ENCODE measurements around the gene GPX7. TPM values are rescaled to one million over a fixed set of nuclear protein-coding genes. Genes with fewer than 3 reads are reported as not detected.

The GPX7 gene
- total RNA-seq, 2 experiments from 2014 or later: 26.6 to 27.8 TPM

DNA sequence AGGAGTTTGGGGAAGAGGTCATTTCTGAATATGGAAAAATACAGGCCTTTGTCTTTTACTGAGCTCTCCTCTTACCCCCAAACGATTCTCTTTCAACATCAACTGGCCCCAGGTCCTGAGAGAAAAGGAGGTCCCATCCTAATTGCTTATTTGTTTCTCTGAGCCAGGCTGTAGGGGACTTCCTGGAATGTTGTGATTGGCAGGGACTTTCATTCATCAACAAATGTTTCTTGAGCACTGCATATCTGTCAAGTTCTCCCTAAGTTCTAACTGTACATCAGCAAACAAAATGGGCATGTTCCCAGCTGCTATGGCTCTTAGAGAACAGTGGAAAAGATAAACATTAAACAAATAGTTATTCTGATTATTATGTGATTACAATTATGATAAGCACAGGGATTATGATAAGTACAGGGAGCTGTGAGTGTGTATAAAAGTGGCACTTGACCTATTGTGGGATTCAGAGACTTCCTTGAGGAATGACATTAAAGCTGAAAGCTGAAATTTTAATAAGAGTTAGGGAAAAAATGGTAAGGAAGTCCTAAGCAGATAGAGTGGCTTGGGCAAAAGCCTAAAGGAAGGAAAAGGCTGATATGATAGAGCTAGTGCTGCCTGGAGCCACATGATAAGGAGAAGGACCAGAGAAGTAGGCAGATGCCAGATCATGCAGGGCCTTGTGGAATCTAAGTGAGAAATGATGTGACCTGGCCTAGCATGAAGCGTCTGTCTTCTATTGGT lies 11.6 kb downstream of the GPX7 start:
- ChIA-PET CTCF (interaction anchor here (1.1 kb wide), 1 partner anchor 72 kb away, joined by 3 read pairs; no protein-coding TSS in a partner anchor), POLR2A (interaction anchor here (0.9 to 1.3 kb wide), 2 partner anchors 10 to 18 kb away, joined by 3 read pairs; no protein-coding TSS in a partner anchor)

DNA sequence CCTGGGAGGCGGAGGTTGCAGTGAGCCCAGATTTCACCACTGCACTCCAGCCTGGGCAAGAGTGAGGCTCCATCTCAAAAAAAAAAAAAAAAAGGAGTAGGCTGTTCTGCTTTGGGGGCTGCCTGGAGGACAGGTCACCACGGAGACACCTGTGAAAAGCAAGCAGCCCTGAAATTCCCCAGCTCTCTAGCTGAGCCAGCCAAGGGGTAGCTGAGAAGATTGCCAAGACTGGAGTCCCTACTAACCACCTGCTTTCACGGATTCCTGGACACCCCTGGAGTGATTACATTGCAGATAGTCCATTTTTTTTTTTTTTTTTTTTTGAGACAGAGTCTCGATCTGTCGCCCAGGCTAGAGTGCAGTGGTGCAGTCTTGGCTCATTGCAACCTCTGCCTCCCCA lies 12.5 kb downstream of the GPX7 start:
- ChIA-PET CTCF (interaction anchor here (0.6 to 1.1 kb wide), 2 partner anchors 11 to 72 kb away, joined by 3 to 4 read pairs; no protein-coding TSS in a partner anchor), POLR2A (interaction anchor here (1.3 kb wide), 1 partner anchor 17 kb away, joined by 3 read pairs; no protein-coding TSS in a partner anchor)

DNA sequence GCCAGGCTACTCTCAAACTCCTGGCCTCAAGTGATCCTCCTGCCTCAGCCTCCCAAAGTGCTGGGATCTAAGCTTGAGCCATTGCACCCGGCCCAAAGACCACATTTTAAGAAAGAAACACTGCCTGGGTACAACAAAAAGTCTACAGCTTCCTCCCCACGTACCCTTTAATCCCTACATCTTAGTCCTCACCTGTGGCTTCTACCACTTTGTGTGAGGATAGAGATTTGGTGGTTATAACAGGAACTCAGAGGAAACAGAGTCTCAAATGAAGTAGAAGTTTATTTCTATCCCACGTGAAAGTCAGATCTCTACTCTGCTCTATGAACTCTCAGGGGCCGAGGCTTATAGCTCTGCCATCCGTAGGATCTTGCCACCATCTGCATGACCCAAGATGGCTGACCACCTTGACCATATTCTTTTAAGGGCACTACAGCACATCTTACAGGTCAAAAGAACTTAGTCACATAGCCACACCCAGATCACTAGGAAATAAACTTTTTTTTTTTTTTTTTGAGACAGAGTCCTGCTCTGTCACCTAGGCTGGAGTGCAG lies 13.4 kb downstream of the GPX7 start:
- CTCF ChIA-PET: no interaction called here

DNA sequence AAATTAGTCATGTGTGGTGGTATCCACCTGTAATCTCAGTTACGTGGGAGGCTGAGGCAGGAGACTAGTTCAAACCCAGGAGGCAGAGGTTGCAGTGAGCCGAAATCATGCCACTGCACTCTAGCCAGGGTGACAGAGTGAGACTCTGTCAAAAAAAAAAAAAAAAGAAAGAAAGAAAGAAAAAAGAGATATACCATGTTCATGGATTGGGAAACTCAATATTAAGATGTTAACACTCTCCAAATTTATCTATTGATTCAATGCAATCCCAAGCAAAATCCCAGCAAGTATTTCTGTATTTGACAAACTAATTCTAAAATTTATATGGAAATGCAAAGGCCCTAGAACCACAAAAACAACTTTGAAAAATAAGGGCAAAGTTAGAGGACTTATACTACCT lies 19.8 kb downstream of the GPX7 start:
- CTCF ChIA-PET: interaction anchor here (0.6 kb wide), 1 partner anchor 94 kb away, joined by 3 read pairs; no protein-coding TSS in a partner anchor

More for the DNA sequence above, 13.4 kb downstream of the GPX7 start:
- POLR2A ChIA-PET: no interaction called here

DNA sequence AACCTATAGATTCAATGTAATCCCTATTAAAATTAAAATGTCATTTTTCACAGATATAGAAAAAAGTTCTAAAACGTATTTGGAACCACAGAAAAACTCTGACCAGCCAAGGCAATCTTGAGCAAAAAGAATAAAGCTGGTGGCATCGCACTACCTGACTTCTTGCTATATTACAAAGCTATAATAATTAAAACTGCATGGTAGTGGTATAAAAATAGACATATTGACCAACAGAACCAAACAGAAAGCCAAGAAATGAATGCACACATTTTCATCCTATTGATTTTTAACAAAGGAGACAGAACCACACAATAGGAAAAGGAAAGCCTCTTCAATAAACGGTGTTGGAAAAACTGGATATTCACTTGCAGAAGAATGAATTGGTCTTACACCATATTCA lies 21.6 kb downstream of the GPX7 start:
- ChIA-PET POLR2A (no interaction called here), CTCF (no interaction called here)

More for the DNA sequence above, 19.8 kb downstream of the GPX7 start:
- POLR2A ChIA-PET: no interaction called here

DNA sequence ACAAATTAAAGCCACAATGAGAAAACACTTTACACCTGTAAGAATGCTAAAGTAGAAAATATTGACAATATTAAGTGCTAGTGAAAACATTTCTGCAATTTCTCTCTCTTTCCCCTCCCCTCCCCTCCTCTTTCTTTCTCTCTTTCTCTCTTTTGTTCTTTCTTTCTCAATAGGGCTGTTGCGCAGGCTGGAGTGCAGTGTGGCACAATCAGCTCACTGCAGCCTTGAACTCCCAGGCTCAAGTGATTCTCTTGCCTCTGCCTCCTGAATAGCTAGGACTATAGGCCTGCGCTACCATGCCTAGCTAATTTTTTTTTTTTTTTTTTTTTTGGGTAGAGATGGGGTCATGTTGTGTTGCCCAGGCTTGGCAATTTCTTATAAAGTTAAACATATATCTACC lies 24.9 kb downstream of the GPX7 start:
- ChIA-PET CTCF (no interaction called here), POLR2A (no interaction called here)

DNA sequence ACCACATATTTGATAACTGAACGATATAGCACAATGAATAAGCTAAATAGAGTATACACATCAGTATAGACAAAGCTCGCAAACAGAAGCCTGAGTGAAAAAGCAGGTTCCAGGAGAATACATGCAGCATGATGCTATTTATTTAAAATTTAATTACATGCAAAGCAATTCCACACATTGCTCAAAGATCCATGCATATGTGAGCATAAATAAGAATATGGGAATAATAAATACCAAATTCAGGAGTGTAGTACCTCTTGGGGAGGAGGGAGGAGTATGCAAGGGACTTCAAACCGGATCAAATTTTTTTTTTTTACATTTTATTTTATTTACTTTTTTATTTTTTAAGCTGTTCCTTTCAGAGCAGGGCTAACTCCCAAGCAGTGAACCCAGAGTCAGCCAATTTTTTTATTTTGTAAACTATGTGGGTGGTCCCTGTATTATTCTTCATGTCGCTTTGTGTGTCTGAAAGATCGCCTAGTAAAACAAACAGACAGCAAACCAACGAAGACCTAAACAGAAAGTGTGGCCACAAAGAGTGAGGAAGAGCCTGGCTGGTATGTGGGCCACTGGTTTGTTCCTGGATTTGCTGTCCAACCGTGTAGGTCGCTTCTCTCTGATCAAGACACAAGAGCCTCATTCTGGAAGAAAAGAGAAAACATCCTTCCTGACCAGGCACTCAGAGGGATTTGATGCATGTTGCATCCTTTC lies 26.6 kb downstream of the GPX7 start:
- ChIA-PET CTCF (no interaction called here), POLR2A (no interaction called here)

DNA sequence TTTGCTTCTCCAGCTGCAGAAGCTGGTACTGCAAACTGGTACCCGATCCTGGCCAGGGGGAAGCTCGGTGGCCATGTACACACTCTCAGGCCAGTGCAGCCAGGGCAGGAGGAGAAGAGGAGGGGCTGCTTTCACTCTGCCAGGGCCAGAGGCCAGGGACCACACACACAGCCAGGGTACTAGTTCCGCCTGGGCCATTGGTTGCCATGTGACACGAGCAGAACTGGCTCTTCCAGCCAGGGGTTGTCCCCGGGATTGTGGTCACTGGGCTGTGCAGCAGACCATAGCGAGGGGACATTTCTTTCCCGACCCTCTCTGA lies 27.1 kb downstream of the GPX7 start:
- ChIA-PET CTCF (no interaction called here), POLR2A (no interaction called here)

DNA sequence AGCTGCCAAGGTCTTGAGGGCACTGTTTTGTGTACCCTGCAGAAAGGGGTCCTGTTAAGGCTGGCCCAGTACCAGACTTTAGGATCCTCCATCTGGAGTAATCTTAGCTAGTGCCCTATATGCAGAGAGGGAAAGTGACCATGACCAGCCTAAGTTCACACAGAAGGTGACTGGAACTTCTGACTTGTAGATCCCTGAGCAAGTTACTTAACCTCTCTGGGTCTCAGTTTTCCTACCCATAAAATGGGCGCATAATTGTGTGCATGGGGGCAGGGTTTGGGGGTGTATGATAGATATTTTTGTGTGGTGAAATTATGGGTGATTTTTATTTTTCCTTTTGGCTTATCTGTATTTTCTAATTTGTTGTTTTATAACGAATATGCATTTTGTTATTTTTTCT lies 27.5 kb downstream of the GPX7 start:
- ChIA-PET CTCF (no interaction called here), POLR2A (no interaction called here)

DNA sequence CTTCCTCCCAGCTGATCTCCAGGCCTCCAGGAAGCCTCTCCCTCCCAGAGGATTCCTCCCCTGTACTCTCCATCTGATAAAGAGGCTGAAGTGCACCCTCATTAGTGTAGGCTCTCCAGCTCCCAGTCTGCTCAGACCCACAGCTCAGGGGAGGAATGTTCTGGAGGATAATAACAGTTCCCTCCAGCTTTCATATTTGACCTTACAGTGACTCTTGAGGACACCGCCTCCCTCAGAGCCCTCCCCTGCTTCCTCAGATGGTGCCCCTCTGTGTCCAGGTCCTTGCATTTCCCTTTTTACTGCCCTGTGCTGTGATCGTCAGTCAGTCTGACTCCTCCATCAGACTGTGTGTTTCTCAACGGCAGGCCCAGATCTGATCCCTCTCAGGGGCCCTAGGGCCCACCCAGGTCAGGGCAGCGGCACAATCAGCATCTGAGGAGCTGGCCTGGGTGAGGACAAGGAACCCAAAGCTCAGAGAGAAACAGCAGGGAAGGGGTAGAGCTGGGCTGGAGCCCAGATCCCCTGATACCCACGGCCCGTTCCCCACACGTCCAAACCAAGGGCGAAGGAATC lies 29.7 kb downstream of the GPX7 start:
- CTCF ChIA-PET: interaction anchor here (1.0 kb wide), 1 partner anchor 297 kb away, joined by 3 read pairs; no protein-coding TSS in a partner anchor
- POLR2A ChIA-PET: interaction anchor here (0.7 to 2.4 kb wide), 4 partner anchors 18 to 78 kb away, joined by 3 to 18 read pairs (median 7); partner anchors contain the start of gene TUT4

DNA sequence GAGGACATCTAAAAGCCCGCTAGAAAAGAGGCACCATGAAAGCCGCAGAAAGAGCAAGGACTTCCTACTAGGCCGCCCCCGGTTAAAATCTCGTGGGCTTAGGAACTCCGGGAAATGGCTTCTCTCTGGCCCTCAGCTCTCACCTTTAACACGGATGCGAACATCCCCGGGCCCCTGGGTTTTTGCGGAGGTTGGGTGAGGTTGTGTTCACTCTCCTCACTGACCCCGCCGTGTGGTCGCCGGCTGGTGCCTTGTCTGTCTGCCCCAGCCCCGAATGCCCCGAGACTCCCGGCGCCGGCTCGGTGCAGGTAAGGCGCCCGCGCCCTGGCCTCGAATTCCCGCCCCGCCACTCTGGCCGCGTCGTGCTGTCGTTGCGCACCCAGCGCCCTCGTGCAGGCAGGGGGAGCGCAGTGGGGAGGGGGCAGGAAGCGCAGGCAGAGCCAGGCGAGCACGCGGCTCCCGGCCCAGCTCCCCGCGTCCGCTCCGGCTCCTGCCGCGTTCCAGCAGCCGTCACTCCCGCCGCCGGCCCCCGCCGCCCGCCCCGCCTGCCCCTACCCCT lies 30.6 kb downstream of the GPX7 start, which contains the start of gene SHISAL2A:
SHISAL2A (plus strand) TSS at position 437 of the 559 bp plus-strand sequence. CDS start 326 bp downstream, outside the sequence.
- ChIA-PET POLR2A (interaction anchor here (1.0 to 2.4 kb wide), 4 partner anchors 9 to 565 kb away, joined by 3 to 18 read pairs (median 7); partner anchors contain the start of gene TUT4), CTCF (interaction anchor here (1.0 to 1.1 kb wide), 2 partner anchors 53 to 70 kb away, joined by 3 read pairs; no protein-coding TSS in a partner anchor)

DNA sequence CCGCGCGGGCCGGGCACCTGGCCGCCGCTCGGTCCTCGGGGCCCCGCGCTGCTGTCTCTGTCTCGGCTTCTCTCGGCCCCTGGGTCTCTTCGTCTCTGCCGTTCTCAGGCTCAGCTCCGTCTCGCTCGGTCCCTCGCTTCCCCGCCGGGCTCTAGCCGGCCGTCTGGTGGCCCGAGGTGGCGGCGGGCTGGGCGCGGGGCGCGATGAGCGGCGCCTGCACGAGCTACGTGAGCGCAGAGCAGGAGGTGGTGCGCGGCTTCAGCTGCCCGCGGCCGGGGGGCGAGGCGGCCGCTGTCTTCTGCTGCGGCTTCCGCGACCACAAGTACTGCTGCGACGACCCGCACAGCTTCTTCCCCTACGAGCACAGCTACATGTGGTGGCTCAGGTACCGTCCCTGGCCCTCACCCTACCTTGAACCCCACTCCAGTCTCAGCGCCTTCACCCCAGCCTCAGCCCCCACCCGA lies 31.2 kb downstream of the GPX7 start:
- ChIA-PET POLR2A (interaction anchor here (1.0 to 2.4 kb wide), 4 partner anchors 9 to 564 kb away, joined by 3 to 18 read pairs (median 7); partner anchors contain the start of gene TUT4), CTCF (interaction anchor here (0.9 to 1.1 kb wide), 3 partner anchors 53 to 80 kb away, joined by 3 to 4 read pairs (median 3); no protein-coding TSS in a partner anchor)

DNA sequence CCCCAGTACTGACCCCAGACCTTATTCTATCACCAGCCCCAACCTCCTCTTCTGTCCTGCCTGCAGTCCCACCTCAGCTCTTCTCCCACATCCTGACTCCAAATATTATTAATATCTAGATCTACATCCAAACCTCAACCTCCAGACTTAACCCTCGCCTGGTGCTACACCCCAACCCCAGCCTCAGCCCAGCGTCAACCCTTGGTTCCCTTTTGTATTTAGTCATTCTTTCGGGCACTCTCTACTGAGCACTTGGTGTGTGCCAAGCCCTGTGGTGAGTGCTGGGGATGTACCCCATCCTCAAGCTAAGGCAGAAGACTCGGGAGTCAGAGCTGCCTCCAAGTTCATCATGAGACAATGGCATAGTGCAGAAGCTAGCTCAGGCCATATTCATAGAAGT lies 31.9 kb downstream of the GPX7 start:
- ChIA-PET CTCF (interaction anchor here (0.9 to 1.1 kb wide), 2 partner anchors 69 to 81 kb away, joined by 3 to 4 read pairs; no protein-coding TSS in a partner anchor), POLR2A (interaction anchor here (0.6 to 2.4 kb wide), 4 partner anchors 8 to 81 kb away, joined by 3 to 18 read pairs (median 8); partner anchors contain the start of gene TUT4)

DNA sequence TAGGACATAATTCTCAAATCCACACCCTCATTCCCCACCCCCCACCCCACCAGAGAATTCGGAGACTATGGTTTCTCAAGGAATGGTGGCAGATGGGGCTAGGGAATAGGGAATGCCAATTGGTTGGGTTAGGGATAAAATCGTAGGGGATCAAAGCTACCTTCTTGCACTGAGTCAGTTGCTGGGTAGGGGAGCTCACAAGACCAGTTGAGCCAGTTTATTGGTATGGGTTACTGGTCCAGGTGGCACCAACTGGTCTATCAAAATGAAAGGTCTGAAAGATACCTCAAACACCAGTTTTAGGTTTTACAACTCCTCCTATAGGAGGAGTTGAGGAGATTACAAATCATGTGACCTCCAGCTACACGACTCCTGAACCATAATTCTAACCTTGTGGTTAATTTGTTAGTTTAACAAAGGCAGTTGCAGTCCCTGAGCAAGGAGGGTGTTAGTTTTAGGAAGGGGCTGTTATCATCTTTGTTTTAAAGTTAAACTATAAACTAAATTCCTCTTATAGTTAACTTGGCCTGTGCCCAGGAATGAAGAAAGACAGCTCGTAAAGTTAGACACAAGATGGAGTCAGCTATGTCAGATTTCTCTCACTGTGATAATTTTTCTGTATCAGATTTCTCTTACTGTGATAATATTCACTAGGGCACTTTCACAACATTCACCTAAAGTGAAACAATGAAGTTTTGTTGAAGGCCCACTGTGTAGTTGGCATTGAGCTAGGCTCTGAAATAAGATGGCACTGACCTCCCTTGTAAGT lies 33.3 kb downstream of the GPX7 start:
- CTCF ChIA-PET: interaction anchor here (0.6 to 0.7 kb wide), 3 partner anchors 101 to 261 kb away, joined by 4 read pairs; no protein-coding TSS in a partner anchor
- POLR2A ChIA-PET: interaction anchor here (0.9 kb wide), 1 partner anchor 115 kb away, joined by 3 read pairs; no protein-coding TSS in a partner anchor

DNA sequence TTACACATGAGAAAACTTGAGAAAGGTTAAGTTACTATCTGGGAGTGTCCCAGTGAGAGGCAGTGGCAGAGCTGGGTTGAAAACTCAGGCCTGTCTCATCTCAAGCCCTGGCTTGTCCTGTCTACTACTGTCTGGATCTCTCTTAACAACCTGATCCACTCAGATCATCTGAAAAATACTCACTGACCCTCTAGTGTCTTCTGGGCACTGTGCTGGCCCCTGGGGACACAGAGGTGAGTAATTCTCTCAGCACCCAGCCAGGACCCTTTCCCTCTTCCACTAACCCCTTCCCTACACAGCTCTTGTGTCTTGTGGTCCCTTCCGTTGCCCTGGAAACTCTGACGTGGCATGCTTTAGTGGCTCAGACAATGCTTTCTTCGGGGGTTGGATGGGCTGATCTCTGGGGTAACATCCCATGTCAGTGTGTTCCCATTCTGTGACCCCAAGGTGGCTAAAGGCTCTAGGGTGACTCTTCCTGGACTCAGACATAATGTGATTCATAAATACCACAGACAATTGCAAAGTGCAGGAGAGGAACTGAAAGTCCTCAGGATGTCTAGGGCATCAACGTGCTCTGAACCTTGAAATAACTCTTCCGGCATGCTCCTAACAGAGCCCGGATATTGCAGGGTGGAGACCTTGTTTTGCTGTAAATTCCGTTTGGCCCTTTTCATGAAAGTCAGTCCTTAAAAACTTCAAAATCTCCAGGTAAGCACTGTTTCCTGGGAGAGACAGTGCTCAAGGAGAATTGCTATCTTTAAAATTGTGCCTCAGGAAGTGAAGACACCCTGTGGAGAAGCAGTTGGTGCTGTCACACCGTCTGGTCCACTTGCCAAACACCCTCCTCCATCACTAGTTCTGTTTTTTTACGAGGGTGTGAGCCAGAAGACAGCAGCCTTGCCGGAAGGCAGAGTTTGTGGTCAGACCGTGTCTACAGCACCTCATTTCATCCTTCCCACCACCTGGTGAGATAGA lies 34.8 kb downstream of the GPX7 start:
- ChIA-PET CTCF (no interaction called here), POLR2A (interaction anchor here (0.6 to 1.2 kb wide), 2 partner anchors 34 to 84 kb away, joined by 3 read pairs; no protein-coding TSS in a partner anchor)

DNA sequence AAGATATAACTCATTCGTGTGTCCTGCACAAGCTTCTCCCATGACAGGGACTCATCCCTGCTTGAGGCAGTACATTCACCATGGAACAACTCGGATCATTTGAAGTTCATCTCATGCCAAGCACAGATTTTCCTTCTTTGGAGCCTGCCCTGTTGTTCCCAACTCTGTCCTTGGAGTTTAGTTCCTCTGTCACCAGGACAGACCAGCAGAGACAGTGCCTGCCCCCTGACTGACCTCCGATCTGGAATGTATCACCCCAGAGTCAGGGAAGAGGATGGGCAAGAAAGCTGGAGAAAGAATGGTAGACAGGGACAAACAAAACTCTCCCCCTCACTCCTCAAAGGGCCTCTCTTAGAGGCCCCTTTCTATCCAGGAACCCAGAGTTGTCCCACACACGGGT lies 35.8 kb downstream of the GPX7 start:
- POLR2A ChIA-PET: interaction anchor here (1.2 kb wide), 1 partner anchor 35 kb away, joined by 3 read pairs; no protein-coding TSS in a partner anchor
- CTCF ChIA-PET: no interaction called here

DNA sequence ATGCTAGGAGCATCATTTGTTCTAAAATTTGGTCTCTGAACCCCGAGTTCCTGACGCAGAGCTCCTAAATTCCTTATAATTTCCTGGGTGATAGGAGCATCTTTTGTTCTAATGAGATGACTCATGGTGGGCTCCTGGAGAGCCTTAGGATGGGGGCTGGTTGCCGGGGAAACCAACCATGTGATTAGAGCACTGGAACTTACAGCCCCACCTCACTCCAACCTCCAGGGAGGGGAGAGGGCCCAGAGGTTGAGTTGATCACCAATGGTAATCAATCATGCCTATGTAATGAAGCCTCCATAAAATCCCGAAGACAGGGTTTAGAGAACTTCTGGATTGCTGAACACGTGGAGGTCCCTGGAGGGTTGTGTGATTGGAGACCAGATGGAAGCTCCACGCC lies 38.5 kb downstream of the GPX7 start:
- CTCF ChIA-PET: interaction anchor here (0.7 kb wide), 1 partner anchor 89 kb away, joined by 3 read pairs; no protein-coding TSS in a partner anchor

More for the DNA sequence above, 38.5 kb downstream of the GPX7 start:
- POLR2A ChIA-PET: interaction anchor here (0.7 kb wide), 1 partner anchor 132 kb away, joined by 4 read pairs; no protein-coding TSS in a partner anchor
